Measurements from ENCODE around the gene ARHGEF1. TPM values are rescaled to one million over a fixed set of nuclear protein-coding genes. Genes with fewer than 3 reads are reported as not detected.

ARHGEF1 gene
- total RNA-seq, 1 donor from 2014 or later: 197 TPM

- no peak for ATAC-seq
- H3K36me3 ChIP-seq: no peaks in the 10 kb centered on the region
- peaks cover 15% of the 10 kb centered on the region for H3K27me3 ChIP-seq
- H3K27ac ChIP-seq: no peak overlapping the region
- no peak for TF ChIP-seq CTCF (IDR thresholded peaks at IDR 0.05)
- no peak overlapping the region for H3K4me3 ChIP-seq
- intact Hi-C loops (cut with DNase I): no loop called here
- no peak for DNase-seq
- H3K9me3 ChIP-seq: no peaks in the 10 kb centered on the region
- H3K4me1 ChIP-seq: no peaks in the 10 kb centered on the region
Observed at GRCh38 chr19:41850381-41850780, 32.6 kb upstream of the ARHGEF1 start.

GRCh38 chr19:41851456-41851855 lies 31.5 kb upstream of the ARHGEF1 start:
- intact Hi-C loops (cut with DNase I): no loop called here
- no peak overlapping the region for H3K27ac ChIP-seq
- no peaks in the 10 kb centered on the region for H3K4me1 ChIP-seq
- H3K27me3 ChIP-seq: peaks cover 15% of the 10 kb centered on the region
- no peak for TF ChIP-seq CTCF (IDR thresholded peaks at IDR 0.05)
- ATAC-seq (no peak), DNase-seq (no peak)
- no peak overlapping the region for H3K4me3 ChIP-seq
- H3K9me3 ChIP-seq: no peaks in the 10 kb centered on the region
- H3K36me3 ChIP-seq: no peaks in the 10 kb centered on the region

DNA sequence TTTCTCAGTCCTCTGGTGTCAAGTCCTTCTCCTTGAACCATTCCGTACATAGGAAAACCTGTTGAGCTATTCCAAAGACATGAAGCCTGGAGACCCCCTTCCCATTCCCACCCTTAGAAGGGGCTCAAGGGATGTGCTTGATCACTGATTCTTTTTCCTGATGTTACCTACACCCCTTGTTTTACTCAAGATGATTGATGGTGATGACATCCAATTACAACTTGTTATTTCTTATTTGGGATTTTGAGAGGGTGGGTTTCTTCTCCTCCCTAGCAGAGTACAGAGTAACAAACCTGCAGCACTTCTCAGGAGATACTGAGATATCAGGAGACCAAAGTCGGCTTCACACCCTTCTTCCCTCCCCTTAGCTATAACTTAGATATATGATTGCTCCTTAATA lies 29.6 kb upstream of the ARHGEF1 start:
- TF ChIP-seq CTCF (IDR thresholded peaks at IDR 0.05): no peak
- Histone ChIP-seq H3K36me3 (no peaks in the 10 kb centered on the region), H3K4me3 (no peak overlapping the region), H3K27me3 (peaks cover 15% of the 10 kb centered on the region), H3K27ac (no peak overlapping the region), H3K9me3 (no peaks in the 10 kb centered on the region), H3K4me1 (no peaks in the 10 kb centered on the region)
- no peak for DNase-seq
- no peak for ATAC-seq
- intact Hi-C loops (cut with DNase I): no loop called here

GRCh38 chr19:41853768-41854167 lies 29.2 kb upstream of the ARHGEF1 start:
- peaks cover 15% of the 10 kb centered on the region for H3K27me3 ChIP-seq
- no peak for TF ChIP-seq CTCF (IDR thresholded peaks at IDR 0.05)
- ATAC-seq (no peak), DNase-seq (no peak)
- H3K9me3 ChIP-seq: no peaks in the 10 kb centered on the region
- no peaks in the 10 kb centered on the region for H3K4me1 ChIP-seq
- intact Hi-C loops (cut with DNase I): no loop called here
- H3K4me3 ChIP-seq: no peak overlapping the region
- no peaks in the 10 kb centered on the region for H3K36me3 ChIP-seq
- H3K27ac ChIP-seq: no peak overlapping the region

GRCh38 chr19:41859213-41859617 lies 23.8 kb upstream of the ARHGEF1 start:
- peak overlapping the region; percentile 92 for H3K4me3 ChIP-seq
- intact Hi-C loops (cut with DNase I): no loop called here
- no peak for ATAC-seq

More at GRCh38 chr19:41859213-41859617, 23.8 kb upstream of the ARHGEF1 start:
- Histone ChIP-seq H3K27me3 (no peaks in the 10 kb centered on the region), H3K4me1 (peaks cover 36% of the 10 kb centered on the region), H3K27ac (peak overlapping the region; percentile 44), H3K36me3 (peaks cover 32% of the 10 kb centered on the region), H3K9me3 (no peaks in the 10 kb centered on the region)
- no peak for DNase-seq
- no peak for TF ChIP-seq CTCF (IDR thresholded peaks at IDR 0.05)

Measured in upper lobe of right lung (tissue), 1 donor.